A204.1 (cell line): ENCODE results near the gene TMPRSS11B.
"Not testable (repeated sequence)": the region's sequence is repeated elsewhere in the genome, so short reads cannot be mapped to it uniquely, and the experiment has no call there.

Experiments used
- FAIRE-seq: peaks from 2 replicates; lab custom pipeline; 2012; peaks lifted over from hg19 to GRCh38; lab: Jason Lieb, UNC

Gene TMPRSS11B, protein sequence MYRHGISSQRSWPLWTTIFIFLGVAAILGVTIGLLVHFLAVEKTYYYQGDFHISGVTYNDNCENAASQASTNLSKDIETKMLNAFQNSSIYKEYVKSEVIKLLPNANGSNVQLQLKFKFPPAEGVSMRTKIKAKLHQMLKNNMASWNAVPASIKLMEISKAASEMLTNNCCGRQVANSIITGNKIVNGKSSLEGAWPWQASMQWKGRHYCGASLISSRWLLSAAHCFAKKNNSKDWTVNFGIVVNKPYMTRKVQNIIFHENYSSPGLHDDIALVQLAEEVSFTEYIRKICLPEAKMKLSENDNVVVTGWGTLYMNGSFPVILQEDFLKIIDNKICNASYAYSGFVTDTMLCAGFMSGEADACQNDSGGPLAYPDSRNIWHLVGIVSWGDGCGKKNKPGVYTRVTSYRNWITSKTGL

DNA sequence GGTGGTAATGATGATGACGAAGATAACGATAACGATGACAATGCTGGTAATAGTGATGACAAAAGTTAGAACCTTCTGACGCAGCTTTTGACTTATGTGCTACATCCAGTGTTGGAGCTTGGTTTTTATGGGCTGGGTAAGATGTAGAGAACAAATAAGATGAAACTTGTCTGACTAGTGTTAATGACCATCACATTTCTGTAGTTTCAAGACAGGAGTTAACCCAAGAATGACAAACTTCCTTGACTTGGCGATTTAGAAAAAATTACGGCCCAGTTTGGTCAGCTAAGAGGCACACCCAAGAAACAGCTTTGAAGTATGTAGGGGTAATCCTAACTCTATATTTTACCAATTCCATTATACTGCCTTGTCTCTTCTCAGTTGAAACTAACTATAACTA, at the start of gene TMPRSS11B:
Gene TMPRSS11B (minus strand): TSS at position 101 of the 400 bp plus-strand sequence. CDS start 136 bp downstream, outside the sequence.
- FAIRE-seq: no peak

DNA sequence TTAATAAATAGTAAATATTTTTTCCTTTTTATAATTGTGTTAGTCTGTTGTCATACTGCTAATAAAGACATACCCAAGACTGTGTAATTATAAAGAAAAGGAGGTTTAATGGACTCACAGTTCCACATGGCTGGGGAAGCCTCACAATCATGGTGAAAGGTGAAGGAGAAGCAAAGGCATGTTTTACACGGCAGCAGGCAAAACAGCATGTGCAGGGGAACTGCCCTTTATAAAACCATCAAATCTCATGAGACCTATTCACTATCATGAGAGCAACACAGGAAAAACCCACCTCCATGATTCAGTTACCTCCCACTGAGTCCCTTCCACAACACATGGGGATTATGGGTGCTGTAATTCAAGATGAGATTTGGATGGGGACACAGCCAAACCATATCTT, 45.8 kb upstream of the TMPRSS11B start:
- no peak for FAIRE-seq

DNA sequence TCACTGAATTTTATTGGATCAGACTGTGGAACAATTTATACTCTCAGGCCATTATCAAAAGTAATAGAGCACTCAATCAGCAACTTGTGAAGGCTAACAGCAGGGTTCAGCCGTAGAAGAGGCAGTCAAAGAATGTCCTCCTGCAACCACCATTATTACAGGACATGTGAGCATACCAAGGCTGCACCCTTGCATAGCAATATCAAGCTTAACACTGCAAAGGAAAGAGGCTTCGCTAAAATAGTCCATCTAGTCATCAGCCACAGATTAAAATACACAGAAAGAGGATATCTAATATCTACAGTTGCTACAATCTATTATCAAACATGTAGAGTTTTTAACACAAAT, 42.9 kb upstream of the TMPRSS11B start:
- no peak for FAIRE-seq

DNA sequence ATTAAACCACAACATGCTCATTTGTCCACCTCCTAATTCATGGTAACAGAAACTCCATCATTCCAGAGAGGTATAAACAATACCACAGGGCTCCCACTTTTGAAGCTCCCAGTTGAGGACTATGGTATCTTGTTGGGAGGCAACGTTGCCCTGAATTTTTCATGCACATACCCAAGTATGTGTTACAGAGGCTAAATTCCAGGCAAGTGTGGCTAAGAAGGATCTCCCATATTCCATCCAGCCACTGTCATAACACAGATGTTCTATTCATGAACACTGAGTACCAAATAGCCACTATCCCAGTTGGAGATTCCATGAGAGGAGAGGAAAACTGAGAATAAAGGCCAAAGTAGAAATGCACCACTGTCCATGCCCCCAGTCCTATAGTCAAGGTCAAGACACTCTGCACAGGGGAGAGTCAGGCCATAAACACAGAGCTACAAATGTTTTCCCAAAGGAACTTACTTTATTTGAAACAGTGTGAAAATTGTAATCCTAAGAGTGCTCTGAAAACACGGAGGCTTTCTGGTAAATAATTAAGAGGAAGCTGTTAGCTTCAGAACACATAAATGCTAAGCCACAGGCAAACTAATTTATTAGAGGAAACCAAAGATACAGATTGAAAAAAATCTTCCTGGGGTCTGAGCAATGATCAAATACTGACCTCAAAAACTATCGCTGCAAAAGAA, 42.4 kb upstream of the TMPRSS11B start:
- FAIRE-seq: no peak

DNA sequence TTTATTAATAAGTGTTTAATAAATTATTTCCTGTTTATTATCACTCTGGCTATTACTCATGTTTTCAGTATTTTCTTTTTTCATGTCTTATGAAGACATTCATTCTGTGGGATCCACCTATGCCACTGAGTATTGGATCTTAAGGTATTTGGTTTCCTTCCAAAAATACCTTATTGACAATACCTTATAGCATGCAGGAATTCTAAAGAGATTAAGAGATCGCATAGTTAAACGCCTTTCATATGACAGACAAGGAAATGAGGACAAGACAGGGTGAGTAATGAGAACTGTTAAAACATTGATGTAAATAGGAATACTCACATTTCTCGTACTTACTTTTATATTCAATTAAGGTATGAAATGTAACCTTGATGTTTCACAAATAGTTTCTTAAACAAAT, 38.2 kb upstream of the TMPRSS11B start:
- FAIRE-seq: no peak

DNA sequence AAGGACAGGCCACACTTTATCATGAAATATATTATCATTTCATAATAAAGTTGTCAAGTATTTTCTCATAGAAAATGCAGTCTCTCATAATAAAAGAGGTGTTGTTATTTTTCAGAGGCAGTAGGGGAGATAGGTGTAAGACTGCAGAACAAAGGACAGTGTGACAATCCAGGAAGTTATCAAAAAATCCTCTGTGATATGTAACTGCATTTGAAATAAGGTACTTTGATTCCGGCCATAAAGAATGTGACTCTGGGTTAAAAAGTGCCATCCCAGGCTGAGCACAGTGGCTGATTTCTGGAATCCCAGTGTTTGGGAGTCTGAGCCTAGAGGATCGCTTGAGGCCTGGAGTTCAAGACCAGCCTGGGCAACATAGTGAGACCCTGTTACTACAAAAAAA, 37.6 kb upstream of the TMPRSS11B start:
- FAIRE-seq: no peak

- FAIRE-seq: not testable (repeated sequence)
Observed at GRCh38 chr4:68281796-68282740, 36.6 kb upstream of the TMPRSS11B start.

- FAIRE-seq: no peak
Observed at GRCh38 chr4:68278029-68278428, 32.5 kb upstream of the TMPRSS11B start.

DNA sequence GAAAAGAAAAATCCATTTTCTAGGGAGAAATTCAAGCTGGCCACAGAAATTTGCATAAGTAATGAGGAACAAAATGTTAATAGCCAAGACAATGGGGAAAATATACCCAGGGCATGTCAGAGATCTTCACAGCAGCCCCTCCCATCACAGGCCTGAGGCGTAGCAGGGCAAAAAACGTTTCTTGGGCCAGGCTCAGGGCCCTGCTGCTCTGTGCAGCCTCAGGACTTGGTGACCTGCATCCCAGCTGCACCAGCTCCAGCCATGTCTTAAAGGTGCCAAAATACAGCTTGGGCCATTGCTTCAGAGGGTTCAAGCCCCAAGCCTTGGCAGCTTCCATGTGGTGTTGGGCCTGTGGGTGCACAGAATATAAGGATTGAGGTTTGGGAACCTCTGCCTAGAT, 32.1 kb upstream of the TMPRSS11B start:
- FAIRE-seq: no peak

- FAIRE-seq: no peak
Observed at GRCh38 chr4:68272860-68273259, 27.4 kb upstream of the TMPRSS11B start.

- no peak for FAIRE-seq
Observed at GRCh38 chr4:68272380-68272779, 26.9 kb upstream of the TMPRSS11B start.

- FAIRE-seq: peak; percentile 97
Observed at GRCh38 chr4:68271851-68272357, 26.4 kb upstream of the TMPRSS11B start.

- no peak for FAIRE-seq
Observed at GRCh38 chr4:68267433-68267944, 22.0 kb upstream of the TMPRSS11B start.

DNA sequence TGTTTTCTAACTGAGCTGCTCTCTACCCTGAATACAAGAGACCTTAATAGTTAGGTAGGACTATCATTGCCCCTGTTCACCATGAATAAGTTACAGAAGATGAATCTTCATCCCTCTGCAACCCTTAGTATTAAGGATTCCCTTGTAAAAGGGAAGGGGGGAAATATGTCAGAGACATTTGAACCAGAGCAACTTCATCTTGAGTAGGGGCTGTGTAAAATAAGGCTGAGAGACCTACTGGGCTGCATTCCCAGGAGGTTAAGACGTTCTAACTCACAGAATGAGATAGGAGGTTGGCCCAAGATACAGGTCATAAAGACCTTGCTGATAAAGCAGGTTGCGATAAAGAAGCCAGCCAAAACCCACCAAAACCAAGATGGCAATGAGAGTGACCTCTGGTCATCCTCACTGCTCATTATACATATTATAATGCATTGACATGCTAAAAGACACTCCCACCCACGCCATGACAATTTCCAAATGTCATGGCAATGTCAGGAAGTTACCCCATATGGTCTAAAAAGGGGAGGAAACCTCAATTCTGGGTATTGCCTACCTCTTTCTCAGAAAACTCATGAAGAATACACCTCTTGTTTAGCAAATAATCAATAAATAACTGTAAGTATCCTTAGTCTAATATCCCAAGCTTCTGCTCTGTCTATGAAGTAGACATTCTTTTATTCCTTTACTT, 19.5 kb upstream of the TMPRSS11B start:
- no peak for FAIRE-seq

DNA sequence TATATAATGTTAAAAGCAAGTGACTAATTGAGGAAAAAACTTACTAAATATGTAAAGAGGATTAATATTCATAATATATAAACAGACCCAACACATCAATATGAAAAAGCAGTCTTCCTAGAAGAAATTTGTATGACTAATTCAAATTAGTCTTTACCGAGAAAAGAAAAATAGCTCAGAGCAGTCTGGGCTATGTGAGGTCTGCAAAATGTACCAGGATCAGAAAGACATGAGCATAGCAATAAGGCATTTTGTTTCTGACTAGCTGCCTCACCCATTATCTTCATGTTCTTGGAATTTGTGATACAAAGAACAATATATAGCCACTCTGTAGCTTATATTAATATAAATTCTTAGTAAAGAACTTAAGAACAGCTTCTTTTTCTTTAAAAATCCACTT, 13.7 kb upstream of the TMPRSS11B start:
- FAIRE-seq: no peak

DNA sequence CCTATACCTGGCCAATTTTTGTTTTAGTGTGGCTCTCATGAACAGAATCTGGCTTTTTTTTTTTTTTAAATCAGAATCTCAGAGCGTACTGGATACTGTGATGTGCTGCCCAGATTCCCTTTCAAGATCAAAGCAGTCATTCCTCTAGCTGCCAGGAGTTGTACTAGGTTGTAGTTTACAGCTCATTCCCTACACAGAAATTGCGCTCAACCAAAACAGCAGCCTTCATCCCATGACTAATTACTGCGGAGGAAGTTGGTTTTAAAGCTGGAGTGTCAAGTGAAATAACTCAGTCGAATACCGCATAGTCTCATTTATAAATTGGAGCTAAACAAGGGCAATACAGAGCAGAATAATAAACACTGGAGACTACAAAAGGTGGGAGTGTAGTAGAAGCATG, 12.2 kb upstream of the TMPRSS11B start:
- FAIRE-seq: no peak

- no peak for FAIRE-seq
Observed at GRCh38 chr4:68256284-68256683, 10.8 kb upstream of the TMPRSS11B start.

- FAIRE-seq: no peak
Observed at GRCh38 chr4:68250151-68250930, 4.8 kb upstream of the TMPRSS11B start.

DNA sequence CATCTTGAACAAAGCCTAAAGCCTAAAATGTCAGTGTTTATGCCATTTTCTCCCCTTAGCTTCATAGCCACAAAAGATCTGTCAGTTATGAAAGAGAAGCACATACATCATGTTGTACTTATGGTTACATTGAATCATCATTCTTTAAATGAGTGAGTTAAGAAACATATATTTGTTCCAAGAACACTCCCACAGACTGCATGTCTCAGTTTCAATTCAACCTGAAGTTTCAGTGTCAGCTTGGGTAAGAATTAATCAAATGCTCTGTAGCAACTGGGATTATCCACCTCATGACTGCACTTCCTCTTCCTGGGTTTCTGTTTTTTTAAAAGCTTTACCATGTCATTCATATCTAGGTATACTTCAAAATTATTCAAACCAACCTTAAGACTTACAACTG, 3.9 kb upstream of the TMPRSS11B start:
- no peak for FAIRE-seq

DNA sequence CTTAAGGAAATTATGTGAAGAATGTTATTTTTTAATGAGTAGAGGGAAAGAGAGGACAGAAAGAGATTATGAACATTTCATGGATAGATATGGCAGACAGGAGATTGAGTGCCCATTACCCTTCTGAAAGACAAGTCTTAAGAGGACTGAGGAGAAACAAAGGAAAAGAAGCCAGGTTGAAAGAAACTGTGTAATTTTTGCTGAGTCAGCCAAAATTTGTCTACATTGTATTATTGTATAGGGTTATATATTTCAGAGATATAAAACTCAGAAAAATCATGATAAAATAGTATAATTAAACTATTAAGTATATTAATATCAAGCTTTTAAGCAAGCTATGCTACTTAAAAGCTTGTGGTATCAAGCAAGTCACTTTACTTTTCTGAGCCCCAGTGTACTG, 4.9 kb downstream of the TMPRSS11B start:
- FAIRE-seq: no peak

- FAIRE-seq: no peak
Observed at GRCh38 chr4:68228568-68228967, 16.9 kb downstream of the TMPRSS11B start.
